Adrenal gland (tissue), 12 donors: ENCODE data around the gene FGD2. TPM values are rescaled to one million over a fixed set of nuclear protein-coding genes. Genes with fewer than 3 reads are reported as not detected.

ENCODE experiments used
- DNase-seq, 7 donors: peaks; one replicate each; pipeline ENCODE4 v3.0.0-alpha.2; 2019 to 2020
- H3K27ac ChIP-seq, 5 donors: fragments of 200-600 bp; sonication (generic) in 4 of 5; 1 replicate in 3 of 5; 2 replicates in 2 of 5; pipeline versions ENCODE4 v1.5.1 to v1.8.0; 2016 to 2020; ENCODE audit warnings: mild to moderate bottlenecking in 1 of 5
- H3K27me3 ChIP-seq: fragments of 200-600 bp; 2 replicates; pipeline ENCODE4 v1.8.0; 2021
- H3K36me3 ChIP-seq, 2 donors: fragments of 200-600 bp; replicated peaks in 1 of 2; 1 replicate in 1 of 2; 2 replicates in 1 of 2; pipeline versions ENCODE4 v1.5.1 to v1.8.0; 2018 to 2022
- H3K4me1 ChIP-seq, 2 donors: fragments of 200-600 bp; replicated peaks in 1 of 2; 1 replicate in 1 of 2; 2 replicates in 1 of 2; pipeline versions ENCODE4 v1.5.1 to v1.8.0; 2018 to 2021
- H3K4me3 ChIP-seq, 4 donors: fragments of 200-600 bp; sonication (generic) in 3 of 4; one replicate each; pipeline ENCODE4 v1.5.1; 2016 to 2018
- H3K9me3 ChIP-seq, 3 donors: fragments of 200-600 bp; sonication (generic) in 1 of 3; replicated peaks in 1 of 3; 1 replicate in 2 of 3; 2 replicates in 1 of 3; pipeline versions ENCODE4 v1.5.1 to v1.8.0; 2016 to 2021
- POLR2A ChIP-seq, 2 donors: fragments of 450-650 bp; IDR thresholded peaks; one replicate each; pipeline ENCODE4 v1.6.1; 2017; ENCODE audit warnings: antibody characterized with exemption in 2 of 2, mild to moderate bottlenecking in 2 of 2, moderate library complexity in 1 of 2
- WGBS, 4 donors: extraction: QIAGEN DNeasy Blood & Tissue Kit in 2 of 4; methylation state at CpG; one replicate each; pipeline versions ENCODE4 v1.1.5 to v1.1.7; 2013 to 2017; 5-methylcytosine and 5-hydroxymethylcytosine counted together
- intact Hi-C, 2 donors: fragments of 100-400 bp; cut with DNase I; formaldehyde crosslinking; loops; one replicate each; pipeline versions ENCODE4 v1.14.1 to v1.15.0; 2022 to 2023
- polyA plus RNA-seq, 3 donors: library from polyadenylated mRNA; stranded (reverse); fragments of 200-250 nt in 2 of 3; fragments of 350-450 nt in 1 of 3; fragmentation: Illumina TruSeq in 1 of 3; extraction: RNeasy Lipid Tissue Mini Kit (QIAGEN cat#74804) in 1 of 3; gene quantifications; one replicate each; pipeline ENCODE4 v1.2.3, GENCODE V29; 2013 to 2014
- total RNA-seq, 9 donors: library from RNA; depleted of rRNA in 4 of 9; stranded (reverse); fragments of >200 nt in 4 of 9; fragments of 120-200 nt in 1 of 9; fragmentation: NEBNext Ultra II Directional in 1 of 9; extraction: Animal tissue kit (Norgen Biotek cat#: 25700) in 1 of 9; gene quantifications; one replicate each; pipeline versions ENCODE4 v1.1.0 to v1.2.4, GENCODE V29; 2013 to 2023
- TF ChIP-seq, protein P1 (sequence below), 6 experiments: fragments of 450-650 bp in 4 of 6; fragments of 200-600 bp in 2 of 6; sonication (generic) in 1 of 6; IDR thresholded peaks; 1 replicate in 5 of 6; 2 replicates in 1 of 6; pipeline versions ENCODE4 v1.5.1 to v1.8.0; 2016 to 2021; ENCODE audit warnings: antibody characterized with exemption in 6 of 6, mild to moderate bottlenecking in 2 of 6, moderate library complexity in 1 of 6
- donor health status: healthy with polysubstance abuse.
- donor health status: Bipolar disorder and iron deficiency.
- donor health status: DM: yes; HTN: yes; CAD: no.
- donor health status: DM: no; HTN: no; CAD: no.
- donor health status: DM: no; HTN: no; CAD: no.
- donor health status: DM: yes; HTN: yes; CAD: no.

Gene FGD2
- total and polyA plus RNA-seq, 12 donors = 2.0 to 117 (median 26.4) TPM

DNA sequence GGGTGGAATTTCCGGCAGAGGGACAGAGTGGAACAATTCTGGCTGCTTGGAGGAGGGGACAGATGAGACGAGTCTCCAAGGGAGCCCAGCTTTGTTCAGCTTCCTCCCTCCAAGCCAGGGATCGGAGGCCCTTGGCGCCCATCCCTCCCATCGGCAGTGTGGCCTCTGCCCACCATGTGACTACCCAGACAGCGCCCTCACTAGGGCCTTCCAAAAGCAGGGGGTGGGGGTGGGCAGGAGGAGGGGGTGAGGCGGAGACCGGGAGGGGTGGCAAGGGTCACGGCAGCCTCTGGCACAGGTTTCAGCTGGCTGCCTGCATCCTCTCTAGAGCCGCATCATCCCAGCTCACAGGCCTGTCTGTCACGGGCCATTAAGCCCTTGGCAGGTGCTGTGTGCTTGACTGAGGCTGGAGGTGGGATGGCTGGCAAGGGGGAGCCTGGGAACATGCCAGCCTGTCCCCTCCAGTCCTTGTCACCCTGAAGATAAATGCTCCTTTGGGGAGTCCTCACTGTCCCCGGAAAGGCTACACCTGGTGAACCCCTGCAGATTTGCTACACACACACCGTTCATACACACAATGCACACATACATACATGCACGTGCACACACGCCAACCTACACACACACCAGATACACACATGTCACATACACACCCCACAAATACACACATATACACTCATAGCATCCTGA is 6.2 kb upstream of the FGD2 start:
- intact Hi-C loops = no loop called here
- TF ChIP-seq, protein P1, sequence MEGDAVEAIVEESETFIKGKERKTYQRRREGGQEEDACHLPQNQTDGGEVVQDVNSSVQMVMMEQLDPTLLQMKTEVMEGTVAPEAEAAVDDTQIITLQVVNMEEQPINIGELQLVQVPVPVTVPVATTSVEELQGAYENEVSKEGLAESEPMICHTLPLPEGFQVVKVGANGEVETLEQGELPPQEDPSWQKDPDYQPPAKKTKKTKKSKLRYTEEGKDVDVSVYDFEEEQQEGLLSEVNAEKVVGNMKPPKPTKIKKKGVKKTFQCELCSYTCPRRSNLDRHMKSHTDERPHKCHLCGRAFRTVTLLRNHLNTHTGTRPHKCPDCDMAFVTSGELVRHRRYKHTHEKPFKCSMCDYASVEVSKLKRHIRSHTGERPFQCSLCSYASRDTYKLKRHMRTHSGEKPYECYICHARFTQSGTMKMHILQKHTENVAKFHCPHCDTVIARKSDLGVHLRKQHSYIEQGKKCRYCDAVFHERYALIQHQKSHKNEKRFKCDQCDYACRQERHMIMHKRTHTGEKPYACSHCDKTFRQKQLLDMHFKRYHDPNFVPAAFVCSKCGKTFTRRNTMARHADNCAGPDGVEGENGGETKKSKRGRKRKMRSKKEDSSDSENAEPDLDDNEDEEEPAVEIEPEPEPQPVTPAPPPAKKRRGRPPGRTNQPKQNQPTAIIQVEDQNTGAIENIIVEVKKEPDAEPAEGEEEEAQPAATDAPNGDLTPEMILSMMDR (IDR thresholded peaks at IDR 0.05) = no peak
- no peak for TF ChIP-seq POLR2A (IDR thresholded peaks at IDR 0.05)
- no peak for DNase-seq
- Histone ChIP-seq H3K36me3 (no peaks in the 10 kb centered on the region), H3K9me3 (no peaks in the 10 kb centered on the region), H3K27ac (peak overlapping the region in 4 of 5 donors; percentile 72 to 88 (median 80)), H3K27me3 (no peaks in the 10 kb centered on the region), H3K4me1 (peaks cover 10 to 16% of the 10 kb centered on the region in 2 donors), H3K4me3 (no peak overlapping the region)
- WGBS, 4 donors = 78 to 96% (median 87%) methylated on average over 6 to 15 of the region's 15 CpGs

DNA sequence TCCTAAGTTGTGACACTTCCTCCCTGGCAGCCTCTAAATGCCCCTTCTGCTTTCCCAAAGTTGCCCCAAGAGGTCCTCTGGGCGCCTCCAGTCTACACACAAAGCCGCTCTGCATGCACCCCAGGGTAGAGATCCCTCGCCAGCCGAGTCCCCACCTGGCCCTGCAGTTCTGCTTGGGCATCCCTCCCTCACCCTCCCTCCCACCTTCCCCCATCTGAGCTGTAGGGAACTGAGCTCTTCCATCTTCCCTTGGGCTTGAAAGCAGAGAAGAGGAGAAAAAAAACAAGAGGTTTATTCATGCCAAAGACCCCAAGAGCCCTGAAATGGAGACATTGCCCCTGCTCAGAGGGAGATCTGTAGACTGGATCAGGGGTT is 5.7 kb upstream of the FGD2 start:
- intact Hi-C loops = no loop called here
- Histone ChIP-seq H3K27ac (no peak overlapping the region), H3K9me3 (no peaks in the 10 kb centered on the region), H3K36me3 (no peaks in the 10 kb centered on the region), H3K4me1 (peaks cover 10 to 16% of the 10 kb centered on the region in 2 donors), H3K4me3 (no peak overlapping the region), H3K27me3 (no peaks in the 10 kb centered on the region)
- 94 to 97% (median 97%) methylated on average over 4 of the region's 4 CpGs for WGBS, 4 donors
- TF ChIP-seq, protein P1 (IDR thresholded peaks at IDR 0.05) = no peak
- no peak for TF ChIP-seq POLR2A (IDR thresholded peaks at IDR 0.05)
- DNase-seq = no peak

DNA sequence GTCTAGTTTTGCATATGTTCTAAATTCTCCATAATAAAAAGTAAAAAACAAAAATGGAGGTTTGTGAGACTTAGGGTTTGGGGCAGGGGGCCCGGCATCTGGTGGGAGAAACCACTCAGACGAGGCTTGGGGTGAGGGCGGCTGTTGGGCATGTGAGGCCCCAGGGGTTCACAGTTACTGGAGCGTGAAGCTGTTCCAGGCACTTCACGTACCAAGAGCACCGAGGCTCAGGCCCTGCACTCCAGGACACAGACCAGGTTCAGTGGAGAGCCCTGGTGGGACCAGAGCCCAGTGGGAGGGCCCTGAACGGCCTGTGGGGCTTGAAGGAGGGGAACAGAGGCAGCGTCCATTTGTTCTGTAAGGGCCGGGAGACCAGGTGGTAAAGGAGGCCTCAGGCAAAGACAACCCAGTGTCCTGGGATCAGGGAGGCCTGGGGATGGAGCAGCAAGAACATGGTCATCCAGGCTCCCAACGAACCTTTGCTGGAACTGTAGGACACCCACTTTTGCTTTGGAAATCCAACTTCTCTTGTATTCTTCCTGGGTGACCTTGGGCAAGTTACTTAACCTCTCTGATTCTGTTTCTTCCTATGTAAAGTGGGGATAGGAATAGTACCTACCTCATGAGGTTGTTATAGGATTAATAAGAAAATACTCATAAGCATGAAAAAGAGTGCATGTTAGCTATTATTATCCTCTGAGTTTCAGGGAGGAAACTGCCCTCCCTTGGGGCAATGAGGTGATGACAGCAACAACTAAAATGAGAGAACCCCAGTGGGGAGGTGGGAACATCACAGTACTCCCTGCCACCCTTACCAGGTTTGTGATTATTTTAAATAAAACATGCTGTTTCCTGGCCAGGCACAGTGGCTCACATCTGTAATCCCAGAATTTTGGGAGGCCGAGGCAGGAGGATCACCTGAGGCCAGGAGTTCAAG is 1.1 kb upstream of the FGD2 start:
- intact Hi-C loops = no loop called here
- TF ChIP-seq, protein P1 (IDR thresholded peaks at IDR 0.05) = no peak
- TF ChIP-seq POLR2A (IDR thresholded peaks at IDR 0.05) = no peak

DNA sequence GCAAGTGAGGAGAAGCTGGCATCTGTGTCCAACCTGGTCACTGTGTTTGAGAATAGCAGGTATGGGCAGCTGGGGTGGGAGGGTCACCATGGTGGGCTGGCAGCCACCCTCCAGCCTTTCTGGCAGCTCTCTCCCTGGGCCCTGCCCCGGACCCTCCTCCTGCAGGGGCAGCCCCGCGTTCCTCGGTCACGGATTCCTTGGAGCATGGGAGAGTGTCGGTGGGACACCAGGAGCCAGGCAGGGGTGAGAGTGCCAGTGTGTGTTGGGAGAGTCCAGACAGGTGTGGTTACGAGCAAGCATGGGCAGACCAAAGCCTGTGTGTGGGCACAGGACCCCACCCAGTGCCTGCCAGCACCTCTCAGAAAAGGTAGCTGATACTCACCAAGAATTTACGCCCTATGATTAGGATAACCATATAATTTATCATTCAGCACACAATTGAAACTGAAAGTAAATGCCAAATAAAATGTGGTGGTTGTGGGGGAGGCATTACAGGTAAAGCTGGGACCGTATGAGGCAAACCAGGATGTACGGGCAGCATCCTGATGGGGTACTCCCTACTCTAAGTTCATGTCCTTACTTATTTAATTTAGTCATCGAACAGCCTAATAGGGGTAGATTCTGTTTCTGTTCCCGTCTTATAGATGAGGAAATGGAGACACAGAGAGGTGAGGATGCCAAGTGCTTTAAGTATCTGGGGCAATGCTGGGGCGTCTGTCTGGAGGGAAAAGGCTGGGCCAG is 542 bp downstream of the FGD2 start:
- DNase-seq = no peak
- H3K36me3 ChIP-seq = no peaks in the 10 kb centered on the region
- WGBS, 4 donors = 81 to 84% (median 81%) methylated on average over 11 to 13 of the region's 13 CpGs
- H3K4me1 ChIP-seq = no peaks in the 10 kb centered on the region
- intact Hi-C loops = no loop called here
- H3K27ac ChIP-seq = peak overlapping the region in 1 of 5 donors; percentile 71
- peak overlapping the region in 1 of 4 donors; percentile 40 for H3K4me3 ChIP-seq
- TF ChIP-seq POLR2A (IDR thresholded peaks at IDR 0.05) = no peak
- TF ChIP-seq, protein P1 (IDR thresholded peaks at IDR 0.05) = no peak
- no peaks in the 10 kb centered on the region for H3K9me3 ChIP-seq
- no peaks in the 10 kb centered on the region for H3K27me3 ChIP-seq

More for the DNA sequence above, 1.1 kb upstream of the FGD2 start:
- no peaks in the 10 kb centered on the region for H3K9me3 ChIP-seq
- WGBS, 4 donors = 81 to 90% (median 86%) methylated on average over 11 of the region's 11 CpGs
- H3K36me3 ChIP-seq = no peaks in the 10 kb centered on the region
- no peak overlapping the region for H3K4me3 ChIP-seq
- DNase-seq = no peak
- no peaks in the 10 kb centered on the region for H3K4me1 ChIP-seq
- no peaks in the 10 kb centered on the region for H3K27me3 ChIP-seq
- H3K27ac ChIP-seq = no peak overlapping the region
